ENCODE results near the gene TYMP. TPM values are rescaled to one million over a fixed set of nuclear protein-coding genes. Genes with fewer than 3 reads are reported as not detected.

Gene TYMP
- total and polyA plus RNA-seq, 2 of the 8 experiments (the other 6 are each of a cell fraction or from before 2014, with no cell fraction given), result 0.43 to 0.48 TPM

- Histone ChIP-seq H3K27me3 (replicated peaks in 1 of 4; ENCODE audit: control insufficient read depth in 3 of 4, extremely low read depth in 1 of 4, insufficient read depth in 3 of 4, low read length in 3 of 4) (peaks cover 1 to 22% (median 13%) of the 10 kb centered on the region in 4 experiments; a peak in 6 of 7 replicates), H3K23ac (ENCODE audit: insufficient read length) (no peak overlapping the region), H4K20me1 (replicated peaks in 1 of 2; ENCODE audit: control insufficient read depth in 1 of 2, insufficient read depth in 2 of 2, low read length in 2 of 2) (peaks cover 0 to 3% of the 10 kb centered on the region in 2 experiments), H3K4me1 (replicated peaks in 1 of 4; ENCODE audit: control insufficient read depth in 3 of 4, insufficient read depth in 4 of 4, low read length in 3 of 4) (peaks cover 0 to 5% (median 0%) of the 10 kb centered on the region in 4 experiments; a peak in 3 of 7 replicates), H3K23me2 (ENCODE audit: low read depth, low read length) (peaks cover 4% of the 10 kb centered on the region; the same call in 1 of the 2 replicates), H2BK5ac (ENCODE audit: low read depth, low read length) (peak overlapping the region; percentile 44; the same call in 1 of the 2 replicates), H3K9ac (replicated peaks in 1 of 4; ENCODE audit: extremely low read depth in 1 of 4, low read depth in 3 of 4, low read length in 3 of 4) (peak overlapping the region in 3 of 4 experiments; percentile 44 to 69 (median 52); a peak in 5 of 7 replicates), H4K91ac (replicated peaks; ENCODE audit: insufficient read length, low read length) (peak overlapping the region; percentile 74), H2AK5ac (ENCODE audit: low read depth, low read length) (no peak overlapping the region), H3K9me3 (ENCODE audit: insufficient read depth in 2 of 2, low read depth in 1 of 2, low read length in 1 of 2) (no peaks in the 10 kb centered on the region), H3K4ac (replicated peaks; ENCODE audit: insufficient read length, low read depth, low read length) (peak overlapping the region; percentile 53), H3K4me2 (ENCODE audit: insufficient read depth in 1 of 2, low read depth in 2 of 2, low read length in 2 of 2) (peak overlapping the region; percentile 44 to 74; a peak in 3 of 4 replicates), H4K8ac (ENCODE audit: extremely low read depth, insufficient read depth, low read length) (peak overlapping the region; percentile 62; the same call in 1 of the 2 replicates), H3K36me3 (ENCODE audit: control insufficient read depth in 2 of 4, insufficient read depth in 4 of 4, low read length in 3 of 4) (0 out of 8 replicates have a peak, but pooled peaks cover 0 to 2% (median 0%) of the 10 kb centered on the region in 4 experiments), H2BK20ac (ENCODE audit: low read length) (no peak overlapping the region), H2BK12ac (ENCODE audit: low read depth, low read length) (0 out of 2 replicates have a peak overlapping the region, but pooled peaks have one; percentile 81), H3K14ac (ENCODE audit: insufficient read length) (no peak overlapping the region), H3K56ac (replicated peaks; ENCODE audit: insufficient read length, low read depth, low read length) (no peak overlapping the region), H2BK120ac (replicated peaks; ENCODE audit: low read depth, low read length) (no peak overlapping the region), H3K79me2 (ENCODE audit: control insufficient read depth in 1 of 2, insufficient read depth in 2 of 2, low read length in 2 of 2) (no peaks in the 10 kb centered on the region), H3K27ac (ENCODE audit: low read depth, low read length) (no peak overlapping the region), H2AFZ (ENCODE audit: low read length) (no peak overlapping the region), H2BK15ac (ENCODE audit: low read length) (no peak overlapping the region), H4K5ac (ENCODE audit: insufficient read length, low read depth, low read length) (no peak overlapping the region), H3K4me3 (ENCODE audit: extremely low read depth in 1 of 4, insufficient read depth in 2 of 4, low read depth in 3 of 4, low read length in 4 of 4) (peak overlapping the region; percentile 50 to 74 (median 58)), H3K18ac (ENCODE audit: extremely low read depth, low read length) (no peak overlapping the region; the same call in 1 of the 2 replicates), H3K79me1 (ENCODE audit: low read depth, low read length) (no peaks in the 10 kb centered on the region)
- no peak for TF ChIP-seq ZNF274 (IDR thresholded peaks at IDR 0.05; ENCODE audit: borderline replicate concordance, extremely low read depth, low read length)
- peak; percentile 0 for TF ChIP-seq KDM4A (IDR thresholded peaks at IDR 0.05; ENCODE audit: low read depth, low read length, severe bottlenecking)
- TF ChIP-seq HDAC2 (IDR thresholded peaks at IDR 0.05; ENCODE audit: borderline replicate concordance in 1 of 2, low read depth in 2 of 2, low read length in 2 of 2), result 0 out of 4 replicates have a peak, but pooled peaks of 1 of the 2 experiments have one; percentile 38
- no peak for TF ChIP-seq CEBPB (IDR thresholded peaks at IDR 0.05; ENCODE audit: low read depth, low read length)
- TF ChIP-seq USF2 (IDR thresholded peaks at IDR 0.05; ENCODE audit: low read length), result peak; percentile 79
- FAIRE-seq (no peak), DNase-seq (ENCODE audit: low read depth in 1 of 2, low spot score in 2 of 2) (peak in 1 of 2 experiments; percentile 74)
- POLR2A ChIA-PET (ENCODE audit: partially characterized antibody), result interaction anchor here (0.8 to 4.8 kb wide), 14 partner anchors 9 to 44 kb away, joined by 3 to 21 read pairs (median 4); partner anchors contain the start of genes LMF2, NCAPH2 and SCO2
- CTCF ChIA-PET (ENCODE audit: partially characterized antibody), result interaction anchor here (0.6 to 5.6 kb wide), 8 partner anchors 9 to 214 kb away, joined by 3 to 54 read pairs (median 4); partner anchors contain the start of gene SCO2
- 74% methylated on average over 22 of the region's 35 CpGs; no CpG with 5 or more reads in 1 of the 2 experiments for WGBS, 2 experiments (ENCODE audit: extremely low coverage in 1 of 2, insufficient coverage in 1 of 2, insufficient read length in 1 of 2, insufficient replicate concordance in 2 of 2, low coverage in 1 of 2, low lambda C conversion rate in 2 of 2, missing lambda C conversion rate in 1 of 2)
Measured at GRCh38 chr22:50482107-50483074, 47.4 kb downstream of the TYMP start.
